H9 (cell line): ENCODE results near the gene CDC27. TPM values are rescaled to one million over a fixed set of nuclear protein-coding genes. Genes with fewer than 3 reads are reported as not detected.

Experiments used
- DNase-seq: peaks from one replicate; pipeline ENCODE4 v3.0.0-alpha.2; 2017
- H2AFZ ChIP-seq: one replicate; pipeline ENCODE4 v1.6.1; 2013; ENCODE audit warnings: mild to moderate bottlenecking, low read length, control low read depth, moderate library complexity
- H2AK5ac ChIP-seq: 2 replicates; pipeline ENCODE4 v1.6.1; 2013; ENCODE audit warnings: low read length, control low read depth, mixed read lengths; ENCODE audit not compliant: insufficient read length
- H2BK120ac ChIP-seq: one replicate; pipeline ENCODE4 v1.6.1; 2013; ENCODE audit warnings: low read depth, mild to moderate bottlenecking, low read length, control low read depth, inconsistent platforms; ENCODE audit not compliant: poor library complexity, severe bottlenecking
- H2BK12ac ChIP-seq: 2 replicates; pipeline ENCODE4 v1.6.1; 2013; ENCODE audit warnings: low read length, control low read depth, mixed read lengths, low read depth; ENCODE audit not compliant: insufficient read length
- H2BK15ac ChIP-seq: 2 replicates; pipeline ENCODE4 v1.6.1; 2013; ENCODE audit warnings: low read depth, low read length, control low read depth
- H2BK20ac ChIP-seq: one replicate; pipeline ENCODE4 v1.6.1; 2013; ENCODE audit warnings: low read depth, mild to moderate bottlenecking, low read length, control low read depth, inconsistent platforms; ENCODE audit not compliant: poor library complexity, severe bottlenecking
- H2BK5ac ChIP-seq: 2 replicates; pipeline ENCODE4 v1.6.1; 2013; ENCODE audit warnings: low read length, control low read depth, mixed read lengths; ENCODE audit not compliant: insufficient read length
- H3K14ac ChIP-seq: 2 replicates; pipeline ENCODE4 v1.6.1; 2013; ENCODE audit warnings: low read length, control low read depth; ENCODE audit not compliant: insufficient read depth
- H3K18ac ChIP-seq: 2 replicates; pipeline ENCODE4 v1.6.1; 2013; ENCODE audit warnings: low read depth, mild to moderate bottlenecking, mixed read lengths, low read length, control low read depth; ENCODE audit not compliant: insufficient read length
- H3K23ac ChIP-seq: 2 replicates; pipeline ENCODE4 v1.6.1; 2013; ENCODE audit warnings: low read length, control low read depth, mixed read lengths, low read depth; ENCODE audit not compliant: insufficient read length
- H3K23me2 ChIP-seq: 2 replicates; pipeline ENCODE4 v1.6.1; 2013; ENCODE audit warnings: low read depth, mild to moderate bottlenecking, mixed read lengths, low read length, control low read depth; ENCODE audit not compliant: insufficient read length, poor library complexity, severe bottlenecking
- H3K27ac ChIP-seq: 2 replicates; pipeline ENCODE4 v1.5.1; 2013; ENCODE audit warnings: low read length, control low read depth, mixed read lengths, low read depth; ENCODE audit not compliant: insufficient read length
- H3K27me3 ChIP-seq: 2 replicates; pipeline ENCODE4 v1.6.1; 2013; ENCODE audit warnings: low read length, control low read depth, inconsistent platforms; ENCODE audit not compliant: insufficient read depth
- H3K4ac ChIP-seq: 2 replicates; pipeline ENCODE4 v1.6.1; 2013; ENCODE audit warnings: low read depth, mild to moderate bottlenecking, control low read depth, inconsistent platforms, low read length, moderate library complexity
- H3K4me1 ChIP-seq: 2 replicates; pipeline ENCODE4 v1.6.1; 2013; ENCODE audit warnings: low read length, control low read depth, inconsistent platforms; ENCODE audit not compliant: insufficient read depth
- H3K4me2 ChIP-seq: 2 replicates; pipeline ENCODE4 v1.6.1; 2013; ENCODE audit warnings: low read length, control low read depth, mixed read lengths; ENCODE audit not compliant: insufficient read length, insufficient read depth
- H3K56ac ChIP-seq: 2 replicates; pipeline ENCODE4 v1.6.1; 2013; ENCODE audit warnings: low read depth, mild to moderate bottlenecking, mixed read lengths, low read length, control low read depth; ENCODE audit not compliant: insufficient read length
- H3K79me1 ChIP-seq: 2 replicates; pipeline ENCODE4 v1.6.1; 2013; ENCODE audit warnings: low read depth, mild to moderate bottlenecking, moderate library complexity, low read length, control low read depth, inconsistent platforms; ENCODE audit not compliant: insufficient read depth, poor library complexity, severe bottlenecking
- H3K79me2 ChIP-seq: 2 replicates; pipeline ENCODE4 v1.6.1; 2013; ENCODE audit warnings: low read length, control low read depth, inconsistent platforms; ENCODE audit not compliant: insufficient read depth
- H3K9ac ChIP-seq: 2 replicates; pipeline ENCODE4 v1.6.1; 2013; ENCODE audit warnings: low read length, control low read depth, mixed read lengths; ENCODE audit not compliant: insufficient read length; ENCODE audit errors: extremely low read depth
- H3K9me3 ChIP-seq: one replicate; pipeline ENCODE4 v1.6.1; 2013; ENCODE audit warnings: low read depth, low read length, inconsistent platforms; ENCODE audit not compliant: control insufficient read depth
- H3T11ph ChIP-seq: one replicate; pipeline ENCODE4 v1.6.1; 2013; ENCODE audit warnings: mild to moderate bottlenecking, low read length, control low read depth, inconsistent platforms
- H4K20me1 ChIP-seq: one replicate; pipeline ENCODE4 v1.6.1; 2013; ENCODE audit not compliant: control insufficient read depth, insufficient read length, insufficient read depth
- H4K5ac ChIP-seq: 2 replicates; pipeline ENCODE4 v1.6.1; 2013; ENCODE audit warnings: low read depth, mild to moderate bottlenecking, mixed read lengths, low read length, control low read depth; ENCODE audit not compliant: insufficient read length
- H4K8ac ChIP-seq: replicated peaks from 2 replicates; pipeline ENCODE4 v1.6.1; 2013; ENCODE audit warnings: low read length, control low read depth, mixed read lengths, low read depth; ENCODE audit not compliant: insufficient read length
- H4K91ac ChIP-seq: 2 replicates; pipeline ENCODE4 v1.6.1; 2013; ENCODE audit warnings: low read depth, mild to moderate bottlenecking, moderate library complexity, mixed read lengths, low read length, control low read depth; ENCODE audit not compliant: insufficient read length
- H3K27ac Mint-ChIP-seq, 3 experiments: 2 replicates in 2 of 3; 3 replicates in 1 of 3; pipeline ENCODE4 v1.8.0; 2020 to 2021; ENCODE audit warnings: mixed read lengths in 3 of 3, mild to moderate bottlenecking in 1 of 3, moderate library complexity in 1 of 3
- H3K27me3 Mint-ChIP-seq: 2 replicates; pipeline ENCODE4 v1.8.0; 2021; ENCODE audit warnings: low read depth, mild to moderate bottlenecking, moderate library complexity, mixed read lengths
- H3K36me3 Mint-ChIP-seq, 3 experiments: 2 replicates in 2 of 3; 3 replicates in 1 of 3; pipeline ENCODE4 v1.8.0; 2020 to 2021; ENCODE audit warnings: low read depth in 3 of 3, mixed read lengths in 3 of 3; ENCODE audit not compliant: insufficient read depth in 1 of 3
- H3K4me1 Mint-ChIP-seq, 2 experiments: 2 replicates each; pipeline ENCODE4 v1.8.0; 2020; ENCODE audit warnings: mixed read lengths in 2 of 2
- H3K4me3 Mint-ChIP-seq, 2 experiments: 2 replicates in 1 of 2; 3 replicates in 1 of 2; pipeline ENCODE4 v1.8.0; 2020 to 2021; ENCODE audit warnings: mild to moderate bottlenecking in 2 of 2, mixed read lengths in 2 of 2, moderate library complexity in 1 of 2
- H3K9me3 Mint-ChIP-seq, 2 experiments: 2 replicates in 1 of 2; 3 replicates in 1 of 2; pipeline ENCODE4 v1.8.0; 2020; ENCODE audit warnings: mild to moderate bottlenecking in 2 of 2, mixed read lengths in 2 of 2, moderate library complexity in 1 of 2
- WGBS: extraction: QIAGEN DNeasy Blood & Tissue Kit; methylation state at CpG from one replicate; pipeline ENCODE4 v1.1.7; 2013; ENCODE audit warnings: missing lambda C conversion rate, low lambda C conversion rate, mixed read lengths; ENCODE audit not compliant: insufficient read length; ENCODE audit errors: extremely low coverage; 5-methylcytosine and 5-hydroxymethylcytosine counted together
- total RNA-seq: library from RNA; stranded (reverse); gene quantifications from 2 replicates; pipeline ENCODE4 v1.2.1, GENCODE V29; 2021
- TF ChIP-seq, protein P1 (sequence below): fragments of 200-600 bp; sonication (generic); conservative IDR thresholded peaks from 3 replicates; pipeline ENCODE4 v1.8.0; 2021; ENCODE audit warnings: antibody characterized with exemption, mild to moderate bottlenecking

The CDC27 gene
- total RNA-seq, 1 experiment from 2014 or later: 82.5 TPM

- Histone ChIP-seq H2BK5ac (no peak overlapping the region), H2BK20ac (no peak overlapping the region), H2BK120ac (no peak overlapping the region), H4K91ac (no peak overlapping the region), H4K8ac (no peak overlapping the region), H3K56ac (no peak overlapping the region), H2BK12ac (no peak overlapping the region), H3K4me2 (no peak overlapping the region), H3K23ac (no peak overlapping the region), H2BK15ac (no peak overlapping the region), H3K79me2 (no peaks in the 10 kb centered on the region), H3K14ac (no peak overlapping the region), H3K79me1 (no peaks in the 10 kb centered on the region), H4K5ac (no peak overlapping the region), H3K27me3 (no peaks in the 10 kb centered on the region), H4K20me1 (no peaks in the 10 kb centered on the region), H3T11ph (no peak overlapping the region), H3K27ac (no peak overlapping the region), H2AK5ac (no peak overlapping the region), H3K18ac (no peak overlapping the region), H3K4ac (no peak overlapping the region), H3K4me1 (no peaks in the 10 kb centered on the region; the same call in 1 of the 2 replicates), H2AFZ (no peak overlapping the region), H3K9ac (no peak overlapping the region), H3K9me3 (no peaks in the 10 kb centered on the region), H3K23me2 (no peaks in the 10 kb centered on the region)
- no peak for DNase-seq
- WGBS: no CpG with 5 or more reads among the region's 2 CpGs
- H3K9me3 Mint-ChIP-seq: peaks cover 13 to 22% of the 10 kb centered on the region in 2 experiments
- H3K27me3 Mint-ChIP-seq: peaks cover 40% of the 10 kb centered on the region
- H3K36me3 Mint-ChIP-seq: peaks cover 0 to 13% (median 9%) of the 10 kb centered on the region in 3 experiments; a peak in 4 of 7 replicates
- no peak overlapping the region for H3K4me3 Mint-ChIP-seq
- TF ChIP-seq, protein P1, sequence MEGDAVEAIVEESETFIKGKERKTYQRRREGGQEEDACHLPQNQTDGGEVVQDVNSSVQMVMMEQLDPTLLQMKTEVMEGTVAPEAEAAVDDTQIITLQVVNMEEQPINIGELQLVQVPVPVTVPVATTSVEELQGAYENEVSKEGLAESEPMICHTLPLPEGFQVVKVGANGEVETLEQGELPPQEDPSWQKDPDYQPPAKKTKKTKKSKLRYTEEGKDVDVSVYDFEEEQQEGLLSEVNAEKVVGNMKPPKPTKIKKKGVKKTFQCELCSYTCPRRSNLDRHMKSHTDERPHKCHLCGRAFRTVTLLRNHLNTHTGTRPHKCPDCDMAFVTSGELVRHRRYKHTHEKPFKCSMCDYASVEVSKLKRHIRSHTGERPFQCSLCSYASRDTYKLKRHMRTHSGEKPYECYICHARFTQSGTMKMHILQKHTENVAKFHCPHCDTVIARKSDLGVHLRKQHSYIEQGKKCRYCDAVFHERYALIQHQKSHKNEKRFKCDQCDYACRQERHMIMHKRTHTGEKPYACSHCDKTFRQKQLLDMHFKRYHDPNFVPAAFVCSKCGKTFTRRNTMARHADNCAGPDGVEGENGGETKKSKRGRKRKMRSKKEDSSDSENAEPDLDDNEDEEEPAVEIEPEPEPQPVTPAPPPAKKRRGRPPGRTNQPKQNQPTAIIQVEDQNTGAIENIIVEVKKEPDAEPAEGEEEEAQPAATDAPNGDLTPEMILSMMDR: no peak
- peaks cover 21 to 24% of the 10 kb centered on the region in 2 experiments for H3K4me1 Mint-ChIP-seq
- no peak overlapping the region for H3K27ac Mint-ChIP-seq
Measured at GRCh38 chr17:47225911-47226688, 37.0 kb upstream of the CDC27 start.
